ENCODE measurements around the gene ZBTB40. TPM values are rescaled to one million over a fixed set of nuclear protein-coding genes. Genes with fewer than 3 reads are reported as not detected.

ZBTB40 gene, protein sequence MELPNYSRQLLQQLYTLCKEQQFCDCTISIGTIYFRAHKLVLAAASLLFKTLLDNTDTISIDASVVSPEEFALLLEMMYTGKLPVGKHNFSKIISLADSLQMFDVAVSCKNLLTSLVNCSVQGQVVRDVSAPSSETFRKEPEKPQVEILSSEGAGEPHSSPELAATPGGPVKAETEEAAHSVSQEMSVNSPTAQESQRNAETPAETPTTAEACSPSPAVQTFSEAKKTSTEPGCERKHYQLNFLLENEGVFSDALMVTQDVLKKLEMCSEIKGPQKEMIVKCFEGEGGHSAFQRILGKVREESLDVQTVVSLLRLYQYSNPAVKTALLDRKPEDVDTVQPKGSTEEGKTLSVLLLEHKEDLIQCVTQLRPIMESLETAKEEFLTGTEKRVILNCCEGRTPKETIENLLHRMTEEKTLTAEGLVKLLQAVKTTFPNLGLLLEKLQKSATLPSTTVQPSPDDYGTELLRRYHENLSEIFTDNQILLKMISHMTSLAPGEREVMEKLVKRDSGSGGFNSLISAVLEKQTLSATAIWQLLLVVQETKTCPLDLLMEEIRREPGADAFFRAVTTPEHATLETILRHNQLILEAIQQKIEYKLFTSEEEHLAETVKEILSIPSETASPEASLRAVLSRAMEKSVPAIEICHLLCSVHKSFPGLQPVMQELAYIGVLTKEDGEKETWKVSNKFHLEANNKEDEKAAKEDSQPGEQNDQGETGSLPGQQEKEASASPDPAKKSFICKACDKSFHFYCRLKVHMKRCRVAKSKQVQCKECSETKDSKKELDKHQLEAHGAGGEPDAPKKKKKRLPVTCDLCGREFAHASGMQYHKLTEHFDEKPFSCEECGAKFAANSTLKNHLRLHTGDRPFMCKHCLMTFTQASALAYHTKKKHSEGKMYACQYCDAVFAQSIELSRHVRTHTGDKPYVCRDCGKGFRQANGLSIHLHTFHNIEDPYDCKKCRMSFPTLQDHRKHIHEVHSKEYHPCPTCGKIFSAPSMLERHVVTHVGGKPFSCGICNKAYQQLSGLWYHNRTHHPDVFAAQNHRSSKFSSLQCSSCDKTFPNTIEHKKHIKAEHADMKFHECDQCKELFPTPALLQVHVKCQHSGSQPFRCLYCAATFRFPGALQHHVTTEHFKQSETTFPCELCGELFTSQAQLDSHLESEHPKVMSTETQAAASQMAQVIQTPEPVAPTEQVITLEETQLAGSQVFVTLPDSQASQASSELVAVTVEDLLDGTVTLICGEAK
- total RNA-seq: 9.1 and 9.8 TPM in 2 replicates

GRCh38 chr1:22451702-22452480 is at the start of gene ZBTB40:
TSS of gene ZBTB40 (plus strand) at chr1:22451851. CDS start at chr1:22489949, 38,098 bp downstream.

DNA sequence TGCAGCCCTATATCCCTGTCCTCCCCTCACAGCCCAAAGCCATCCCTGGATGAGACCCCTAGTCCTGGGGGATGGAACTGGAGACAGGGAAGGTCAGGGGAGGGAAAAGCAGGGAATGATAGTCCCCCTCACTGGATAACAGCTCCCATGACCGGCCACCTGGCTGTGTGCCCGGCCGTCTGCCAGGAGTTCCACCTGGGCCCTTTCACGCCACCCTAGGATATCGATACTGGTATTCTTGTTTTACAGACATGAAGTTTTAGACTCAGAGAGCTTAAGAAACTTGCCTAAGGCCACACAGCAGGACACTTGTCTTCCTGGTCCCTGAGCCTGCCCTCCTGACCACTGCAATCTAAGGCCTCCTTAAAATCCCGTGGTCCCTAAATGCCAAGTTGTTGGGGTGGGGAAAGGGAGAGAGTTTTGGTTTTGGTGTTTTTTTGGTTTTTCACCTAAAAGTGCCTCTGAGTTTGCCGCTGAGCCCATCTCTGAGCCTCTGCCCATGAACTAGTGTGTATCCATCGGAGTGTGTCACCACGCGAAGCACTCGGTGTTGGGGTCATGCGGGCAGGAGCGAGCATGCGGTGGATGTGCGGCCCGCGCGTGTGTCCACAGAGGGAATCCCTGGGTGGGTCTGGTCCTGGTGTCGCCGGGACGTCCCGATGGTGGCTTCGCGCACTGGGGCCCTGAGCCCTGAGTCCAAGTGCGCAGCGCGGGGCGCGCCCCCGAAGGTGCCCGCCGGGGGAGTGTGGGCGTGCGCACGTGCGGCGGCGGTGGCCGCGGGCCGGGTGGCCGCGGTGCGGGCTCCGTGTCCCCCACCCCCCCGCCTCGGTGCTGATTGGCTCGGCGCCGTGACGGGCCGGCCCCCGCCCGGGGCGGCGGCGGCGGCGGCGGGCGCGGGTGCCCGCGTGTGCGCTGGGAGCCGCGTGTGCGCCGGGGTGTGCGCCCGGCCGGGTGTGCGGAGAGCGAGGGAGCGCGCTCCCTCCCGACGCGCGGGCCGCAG is 111.2 kb downstream of the ZBTB40 start, which contains the start of gene EPHA8:
TSS of gene EPHA8 (plus strand) at position 906 of the 1,000 bp plus-strand sequence. CDS start 147 bp downstream, outside the sequence.

Other genes starting within 250 kb of the ZBTB40 start
- gene EPHA8, start 111.6 kb downstream of the ZBTB40 start, total RNA-seq: not detected in 2 replicates
- not detected in 2 replicates for gene C1QA, start 184.8 kb downstream of the ZBTB40 start, total RNA-seq
- not detected in 2 replicates for gene C1QC, start 191.8 kb downstream of the ZBTB40 start, total RNA-seq
- not detected in 2 replicates for gene C1QB, start 201.4 kb downstream of the ZBTB40 start, total RNA-seq

All from endothelial cell of coronary artery (primary cell).